H9 (cell line): ENCODE results near the gene IGFBP7. TPM values are rescaled to one million over a fixed set of nuclear protein-coding genes. Genes with fewer than 3 reads are reported as not detected.

ENCODE experiments used
- DNase-seq: peaks from one replicate; pipeline ENCODE4 v3.0.0-alpha.2; 2017
- H2AFZ ChIP-seq: one replicate; pipeline ENCODE4 v1.6.1; 2013; ENCODE audit warnings: mild to moderate bottlenecking, low read length, control low read depth, moderate library complexity
- H2AK5ac ChIP-seq: 2 replicates; pipeline ENCODE4 v1.6.1; 2013; ENCODE audit warnings: low read length, control low read depth, mixed read lengths; ENCODE audit not compliant: insufficient read length
- H2BK120ac ChIP-seq: one replicate; pipeline ENCODE4 v1.6.1; 2013; ENCODE audit warnings: low read depth, mild to moderate bottlenecking, low read length, control low read depth, inconsistent platforms; ENCODE audit not compliant: poor library complexity, severe bottlenecking
- H2BK12ac ChIP-seq: 2 replicates; pipeline ENCODE4 v1.6.1; 2013; ENCODE audit warnings: low read length, control low read depth, mixed read lengths, low read depth; ENCODE audit not compliant: insufficient read length
- H2BK15ac ChIP-seq: 2 replicates; pipeline ENCODE4 v1.6.1; 2013; ENCODE audit warnings: low read depth, low read length, control low read depth
- H2BK20ac ChIP-seq: one replicate; pipeline ENCODE4 v1.6.1; 2013; ENCODE audit warnings: low read depth, mild to moderate bottlenecking, low read length, control low read depth, inconsistent platforms; ENCODE audit not compliant: poor library complexity, severe bottlenecking
- H2BK5ac ChIP-seq: 2 replicates; pipeline ENCODE4 v1.6.1; 2013; ENCODE audit warnings: low read length, control low read depth, mixed read lengths; ENCODE audit not compliant: insufficient read length
- H3K14ac ChIP-seq: 2 replicates; pipeline ENCODE4 v1.6.1; 2013; ENCODE audit warnings: low read length, control low read depth; ENCODE audit not compliant: insufficient read depth
- H3K18ac ChIP-seq: 2 replicates; pipeline ENCODE4 v1.6.1; 2013; ENCODE audit warnings: low read depth, mild to moderate bottlenecking, mixed read lengths, low read length, control low read depth; ENCODE audit not compliant: insufficient read length
- H3K23ac ChIP-seq: 2 replicates; pipeline ENCODE4 v1.6.1; 2013; ENCODE audit warnings: low read length, control low read depth, mixed read lengths, low read depth; ENCODE audit not compliant: insufficient read length
- H3K23me2 ChIP-seq: 2 replicates; pipeline ENCODE4 v1.6.1; 2013; ENCODE audit warnings: low read depth, mild to moderate bottlenecking, mixed read lengths, low read length, control low read depth; ENCODE audit not compliant: insufficient read length, poor library complexity, severe bottlenecking
- H3K27ac ChIP-seq: 2 replicates; pipeline ENCODE4 v1.5.1; 2013; ENCODE audit warnings: low read length, control low read depth, mixed read lengths, low read depth; ENCODE audit not compliant: insufficient read length
- H3K27me3 ChIP-seq: 2 replicates; pipeline ENCODE4 v1.6.1; 2013; ENCODE audit warnings: low read length, control low read depth, inconsistent platforms; ENCODE audit not compliant: insufficient read depth
- H3K4ac ChIP-seq: 2 replicates; pipeline ENCODE4 v1.6.1; 2013; ENCODE audit warnings: low read depth, mild to moderate bottlenecking, control low read depth, inconsistent platforms, low read length, moderate library complexity
- H3K4me1 ChIP-seq: 2 replicates; pipeline ENCODE4 v1.6.1; 2013; ENCODE audit warnings: low read length, control low read depth, inconsistent platforms; ENCODE audit not compliant: insufficient read depth
- H3K4me2 ChIP-seq: 2 replicates; pipeline ENCODE4 v1.6.1; 2013; ENCODE audit warnings: low read length, control low read depth, mixed read lengths; ENCODE audit not compliant: insufficient read length, insufficient read depth
- H3K56ac ChIP-seq: 2 replicates; pipeline ENCODE4 v1.6.1; 2013; ENCODE audit warnings: low read depth, mild to moderate bottlenecking, mixed read lengths, low read length, control low read depth; ENCODE audit not compliant: insufficient read length
- H3K79me1 ChIP-seq: 2 replicates; pipeline ENCODE4 v1.6.1; 2013; ENCODE audit warnings: low read depth, mild to moderate bottlenecking, moderate library complexity, low read length, control low read depth, inconsistent platforms; ENCODE audit not compliant: insufficient read depth, poor library complexity, severe bottlenecking
- H3K79me2 ChIP-seq: 2 replicates; pipeline ENCODE4 v1.6.1; 2013; ENCODE audit warnings: low read length, control low read depth, inconsistent platforms; ENCODE audit not compliant: insufficient read depth
- H3K9ac ChIP-seq: 2 replicates; pipeline ENCODE4 v1.6.1; 2013; ENCODE audit warnings: low read length, control low read depth, mixed read lengths; ENCODE audit not compliant: insufficient read length; ENCODE audit errors: extremely low read depth
- H3K9me3 ChIP-seq: one replicate; pipeline ENCODE4 v1.6.1; 2013; ENCODE audit warnings: low read depth, low read length, inconsistent platforms; ENCODE audit not compliant: control insufficient read depth
- H3T11ph ChIP-seq: one replicate; pipeline ENCODE4 v1.6.1; 2013; ENCODE audit warnings: mild to moderate bottlenecking, low read length, control low read depth, inconsistent platforms
- H4K20me1 ChIP-seq: one replicate; pipeline ENCODE4 v1.6.1; 2013; ENCODE audit not compliant: control insufficient read depth, insufficient read length, insufficient read depth
- H4K5ac ChIP-seq: 2 replicates; pipeline ENCODE4 v1.6.1; 2013; ENCODE audit warnings: low read depth, mild to moderate bottlenecking, mixed read lengths, low read length, control low read depth; ENCODE audit not compliant: insufficient read length
- H4K8ac ChIP-seq: replicated peaks from 2 replicates; pipeline ENCODE4 v1.6.1; 2013; ENCODE audit warnings: low read length, control low read depth, mixed read lengths, low read depth; ENCODE audit not compliant: insufficient read length
- H4K91ac ChIP-seq: 2 replicates; pipeline ENCODE4 v1.6.1; 2013; ENCODE audit warnings: low read depth, mild to moderate bottlenecking, moderate library complexity, mixed read lengths, low read length, control low read depth; ENCODE audit not compliant: insufficient read length
- H3K27ac Mint-ChIP-seq, 3 experiments: 2 replicates in 2 of 3; 3 replicates in 1 of 3; pipeline ENCODE4 v1.8.0; 2020 to 2021; ENCODE audit warnings: mixed read lengths in 3 of 3, mild to moderate bottlenecking in 1 of 3, moderate library complexity in 1 of 3
- H3K27me3 Mint-ChIP-seq: 2 replicates; pipeline ENCODE4 v1.8.0; 2021; ENCODE audit warnings: low read depth, mild to moderate bottlenecking, moderate library complexity, mixed read lengths
- H3K36me3 Mint-ChIP-seq, 3 experiments: 2 replicates in 2 of 3; 3 replicates in 1 of 3; pipeline ENCODE4 v1.8.0; 2020 to 2021; ENCODE audit warnings: low read depth in 3 of 3, mixed read lengths in 3 of 3; ENCODE audit not compliant: insufficient read depth in 1 of 3
- H3K4me1 Mint-ChIP-seq, 2 experiments: 2 replicates each; pipeline ENCODE4 v1.8.0; 2020; ENCODE audit warnings: mixed read lengths in 2 of 2
- H3K4me3 Mint-ChIP-seq, 2 experiments: 2 replicates in 1 of 2; 3 replicates in 1 of 2; pipeline ENCODE4 v1.8.0; 2020 to 2021; ENCODE audit warnings: mild to moderate bottlenecking in 2 of 2, mixed read lengths in 2 of 2, moderate library complexity in 1 of 2
- H3K9me3 Mint-ChIP-seq, 2 experiments: 2 replicates in 1 of 2; 3 replicates in 1 of 2; pipeline ENCODE4 v1.8.0; 2020; ENCODE audit warnings: mild to moderate bottlenecking in 2 of 2, mixed read lengths in 2 of 2, moderate library complexity in 1 of 2
- WGBS: extraction: QIAGEN DNeasy Blood & Tissue Kit; methylation state at CpG from one replicate; pipeline ENCODE4 v1.1.7; 2013; ENCODE audit warnings: missing lambda C conversion rate, low lambda C conversion rate, mixed read lengths; ENCODE audit not compliant: insufficient read length; ENCODE audit errors: extremely low coverage; 5-methylcytosine and 5-hydroxymethylcytosine counted together
- total RNA-seq: library from RNA; stranded (reverse); gene quantifications from 2 replicates; pipeline ENCODE4 v1.2.1, GENCODE V29; 2021
- TF ChIP-seq, protein P1 (sequence below): fragments of 200-600 bp; sonication (generic); conservative IDR thresholded peaks from 3 replicates; pipeline ENCODE4 v1.8.0; 2021; ENCODE audit warnings: antibody characterized with exemption, mild to moderate bottlenecking

IGFBP7 gene
- total RNA-seq, 1 experiment from 2014 or later = 0.37 TPM

DNA sequence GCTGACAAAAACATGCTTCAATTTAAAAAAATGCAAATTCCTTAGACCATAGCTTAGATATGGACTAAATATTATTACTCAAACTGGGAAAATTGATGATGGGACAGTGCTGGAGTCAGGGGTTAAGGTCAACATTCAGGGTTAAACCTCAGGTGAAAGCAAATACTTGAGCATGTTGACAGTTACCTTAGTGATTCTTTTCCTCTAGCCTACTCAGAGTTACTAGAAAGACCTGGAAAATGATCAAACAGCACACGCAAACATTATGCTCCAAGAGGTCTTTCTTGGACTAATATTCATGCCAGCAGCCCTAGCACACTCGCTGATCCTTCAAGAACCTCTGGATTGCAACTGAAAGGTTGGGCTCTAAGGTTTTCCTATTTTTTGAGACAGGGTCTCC is 10.8 kb downstream of the IGFBP7 start:
- no CpG with 5 or more reads among the region's 2 CpGs for WGBS
- Histone ChIP-seq H3K79me2 (0 out of 2 replicates have a peak, but pooled peaks cover 1% of the 10 kb centered on the region), H3K4me2 (no peak overlapping the region)

More for the DNA sequence above, 10.8 kb downstream of the IGFBP7 start:
- Histone ChIP-seq H2AFZ (no peak overlapping the region), H2BK15ac (no peak overlapping the region), H4K91ac (no peak overlapping the region), H4K5ac (no peak overlapping the region), H3K4me1 (no peaks in the 10 kb centered on the region; the same call in 1 of the 2 replicates), H2BK12ac (no peak overlapping the region), H3K56ac (no peak overlapping the region), H4K20me1 (no peaks in the 10 kb centered on the region), H3K23me2 (no peaks in the 10 kb centered on the region), H3K27ac (no peak overlapping the region), H4K8ac (no peak overlapping the region), H2BK20ac (no peak overlapping the region), H2AK5ac (no peak overlapping the region), H3K18ac (no peak overlapping the region), H3K79me1 (no peaks in the 10 kb centered on the region), H3K14ac (no peak overlapping the region), H3K27me3 (no peaks in the 10 kb centered on the region), H2BK5ac (no peak overlapping the region), H3K9me3 (no peaks in the 10 kb centered on the region), H3K9ac (no peak overlapping the region), H3K23ac (no peak overlapping the region), H3T11ph (no peak overlapping the region), H2BK120ac (no peak overlapping the region), H3K4ac (no peak overlapping the region)
- DNase-seq = no peak
- H3K27ac Mint-ChIP-seq = no peak overlapping the region
- no peak overlapping the region for H3K4me3 Mint-ChIP-seq
- H3K36me3 Mint-ChIP-seq = no peaks in the 10 kb centered on the region
- no peaks in the 10 kb centered on the region for H3K9me3 Mint-ChIP-seq
- TF ChIP-seq, protein P1, sequence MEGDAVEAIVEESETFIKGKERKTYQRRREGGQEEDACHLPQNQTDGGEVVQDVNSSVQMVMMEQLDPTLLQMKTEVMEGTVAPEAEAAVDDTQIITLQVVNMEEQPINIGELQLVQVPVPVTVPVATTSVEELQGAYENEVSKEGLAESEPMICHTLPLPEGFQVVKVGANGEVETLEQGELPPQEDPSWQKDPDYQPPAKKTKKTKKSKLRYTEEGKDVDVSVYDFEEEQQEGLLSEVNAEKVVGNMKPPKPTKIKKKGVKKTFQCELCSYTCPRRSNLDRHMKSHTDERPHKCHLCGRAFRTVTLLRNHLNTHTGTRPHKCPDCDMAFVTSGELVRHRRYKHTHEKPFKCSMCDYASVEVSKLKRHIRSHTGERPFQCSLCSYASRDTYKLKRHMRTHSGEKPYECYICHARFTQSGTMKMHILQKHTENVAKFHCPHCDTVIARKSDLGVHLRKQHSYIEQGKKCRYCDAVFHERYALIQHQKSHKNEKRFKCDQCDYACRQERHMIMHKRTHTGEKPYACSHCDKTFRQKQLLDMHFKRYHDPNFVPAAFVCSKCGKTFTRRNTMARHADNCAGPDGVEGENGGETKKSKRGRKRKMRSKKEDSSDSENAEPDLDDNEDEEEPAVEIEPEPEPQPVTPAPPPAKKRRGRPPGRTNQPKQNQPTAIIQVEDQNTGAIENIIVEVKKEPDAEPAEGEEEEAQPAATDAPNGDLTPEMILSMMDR = no peak
- peaks cover 14 to 19% of the 10 kb centered on the region in 2 experiments for H3K4me1 Mint-ChIP-seq
- peaks cover 6% of the 10 kb centered on the region for H3K27me3 Mint-ChIP-seq
